Esophagus (tissue), 2 donors: Measurements from ENCODE around the gene HSPBP1. TPM values are rescaled to one million over a fixed set of nuclear protein-coding genes. Genes with fewer than 3 reads are reported as not detected.

Experiments
- polyA plus RNA-seq, 2 donors: library from polyadenylated mRNA; stranded (reverse); fragments of 200-250 nt; gene quantifications; one replicate each; pipeline ENCODE4 v1.2.3, GENCODE V29; 2013
- donor health status: healthy with polysubstance abuse.
- donor health status: Bipolar disorder and iron deficiency.

The HSPBP1 gene
- polyA plus RNA-seq, 2 donors = 30.9 to 44.9 TPM

Other genes starting within 250 kb of the HSPBP1 start
- gene GP6, start 241.8 kb downstream of the HSPBP1 start, polyA plus RNA-seq = 1 to 10 TPM in 1 of 2 donors, under 1 TPM in 1; 0.45 to 1.6 TPM
- 10 to 100 TPM; 32.5 to 60.6 TPM for gene RDH13, start 217.0 kb downstream of the HSPBP1 start, polyA plus RNA-seq
- 1,000 to 10,000 TPM in 1 of 2 donors, 100 to 1,000 TPM in 1; 578 to 1,427 TPM for gene EPS8L1, start 204.2 kb downstream of the HSPBP1 start, polyA plus RNA-seq
- 100 to 1,000 TPM in 1 of 2 donors, 10 to 100 TPM in 1; 77.7 to 100 TPM for gene PPP1R12C, start 162.5 kb downstream of the HSPBP1 start, polyA plus RNA-seq
- 10 to 100 TPM in 1 of 2 donors, 1 to 10 TPM in 1; 6.1 to 10.9 TPM for gene TNNT1, start 130.9 kb downstream of the HSPBP1 start, polyA plus RNA-seq
- 1 to 10 TPM; 1.0 to 2.6 TPM for gene TNNI3, start 122.4 kb downstream of the HSPBP1 start, polyA plus RNA-seq
- 1 to 10 TPM in 1 of 2 donors, under 1 TPM in 1; 0.44 to 1.1 TPM for gene DNAAF3, start 113.5 kb downstream of the HSPBP1 start, polyA plus RNA-seq
- under 1 TPM in 1 of 2 donors, not detected in 1; 0.05 TPM for gene SYT5, start 99.8 kb downstream of the HSPBP1 start, polyA plus RNA-seq
- under 1 TPM; 0.10 to 0.19 TPM for gene PTPRH, start 70.6 kb downstream of the HSPBP1 start, polyA plus RNA-seq
- gene TMEM86B, start 51.3 kb downstream of the HSPBP1 start, polyA plus RNA-seq = 1 to 10 TPM; 2.3 to 6.0 TPM
- 10 to 100 TPM; 29.8 to 30.6 TPM for gene PPP6R1, start 21.1 kb downstream of the HSPBP1 start, polyA plus RNA-seq
- gene BRSK1, start 3.9 kb upstream of the HSPBP1 start, polyA plus RNA-seq = 1 to 10 TPM in 1 of 2 donors, under 1 TPM in 1; 0.96 to 1.0 TPM
- gene TMEM150B, start 45.2 kb upstream of the HSPBP1 start, polyA plus RNA-seq = under 1 TPM in 1 of 2 donors, not detected in 1; 0.12 TPM
- 1 to 10 TPM; 5.0 to 9.4 TPM for gene KMT5C, start 59.8 kb upstream of the HSPBP1 start, polyA plus RNA-seq
- gene COX6B2, start 74.6 kb upstream of the HSPBP1 start, polyA plus RNA-seq = under 1 TPM; 0.48 to 0.53 TPM
- not detected for gene GARIN5B, start 83.2 kb upstream of the HSPBP1 start, polyA plus RNA-seq
- gene IL11, start 90.4 kb upstream of the HSPBP1 start, polyA plus RNA-seq = under 1 TPM; 0.47 to 0.51 TPM
- not detected for gene TMEM190, start 96.7 kb upstream of the HSPBP1 start, polyA plus RNA-seq
- gene TMEM238, start 104.2 kb upstream of the HSPBP1 start, polyA plus RNA-seq = under 1 TPM; 0.49 to 0.98 TPM
- gene RPL28, start 105.8 kb upstream of the HSPBP1 start, polyA plus RNA-seq = 1,000 to 10,000 TPM; 2,179 to 2,435 TPM
- gene UBE2S, start 127.7 kb upstream of the HSPBP1 start, polyA plus RNA-seq = 10 to 100 TPM; 12.8 to 24.1 TPM
- under 1 TPM in 1 of 2 donors, not detected in 1; 0.01 TPM for gene SHISA7, start 163.2 kb upstream of the HSPBP1 start, polyA plus RNA-seq
- gene ISOC2, start 181.5 kb upstream of the HSPBP1 start, polyA plus RNA-seq = 10 to 100 TPM; 38.6 to 95.2 TPM
- gene C19orf85, start 184.6 kb upstream of the HSPBP1 start, polyA plus RNA-seq = under 1 TPM in 1 of 2 donors, not detected in 1; 0.04 TPM
- gene ZNF628, start 196.5 kb upstream of the HSPBP1 start, polyA plus RNA-seq = 1 to 10 TPM; 3.8 to 7.0 TPM
- 1 to 10 TPM; 4.2 to 6.8 TPM for gene NAT14, start 205.1 kb upstream of the HSPBP1 start, polyA plus RNA-seq
- 1 to 10 TPM in 1 of 2 donors, under 1 TPM in 1; 0.92 to 1.0 TPM for gene SSC5D, start 208.3 kb upstream of the HSPBP1 start, polyA plus RNA-seq